GM21515 (cell line): Measurements from ENCODE around the gene TBCCD1.

Experiments
- ATAC-seq: cut with Tn5 transposase; IDR thresholded peaks from one replicate; pipeline ENCODE4 v1.9.1; 2021; ENCODE audit not compliant: unreplicated experiment

Gene TBCCD1

GRCh38 chr3:186497608-186498007 is 69.5 kb downstream of the TBCCD1 start:
- no peak for ATAC-seq

- no peak for ATAC-seq
These were observed 70.5 kb downstream of the TBCCD1 start for GRCh38 chr3:186496635-186497034.
